Osteocyte (in vitro differentiated cells): ENCODE measurements around the gene MATR3. TPM values are rescaled to one million over a fixed set of nuclear protein-coding genes. Genes with fewer than 3 reads are reported as not detected.
A peak's percentile ranks its signal among the peaks of the same experiment; 100 is the strongest.

Experiments used
- DNase-seq: peaks from one replicate; pipeline ENCODE4 v3.0.0; 2021; ENCODE audit warnings: mixed read lengths; ENCODE audit not compliant: unreplicated experiment; ENCODE audit errors: extremely low spot score
- H3K27ac Mint-ChIP-seq: one replicate; pipeline ENCODE4 v1.8.0; 2021; ENCODE audit warnings: mild to moderate bottlenecking, mixed read lengths; ENCODE audit not compliant: unreplicated experiment
- H3K27me3 Mint-ChIP-seq: one replicate; pipeline ENCODE4 v1.8.0; 2021; ENCODE audit warnings: mixed read lengths; ENCODE audit not compliant: unreplicated experiment
- H3K36me3 Mint-ChIP-seq: one replicate; pipeline ENCODE4 v1.8.0; 2021; ENCODE audit warnings: mixed read lengths; ENCODE audit not compliant: unreplicated experiment
- H3K4me1 Mint-ChIP-seq: one replicate; pipeline ENCODE4 v1.8.0; 2021; ENCODE audit warnings: mixed read lengths; ENCODE audit not compliant: unreplicated experiment
- H3K4me3 Mint-ChIP-seq: one replicate; pipeline ENCODE4 v1.8.0; 2021; ENCODE audit warnings: mild to moderate bottlenecking, moderate library complexity, mixed read lengths; ENCODE audit not compliant: unreplicated experiment
- H3K9me3 Mint-ChIP-seq: one replicate; pipeline ENCODE4 v1.8.0; 2021; ENCODE audit warnings: mixed read lengths; ENCODE audit not compliant: unreplicated experiment
- CTCF ChIP-seq: fragments of 200-600 bp; sonication (generic); IDR thresholded peaks from 2 replicates; pipeline ENCODE4 v1.5.0; 2021; ENCODE audit warnings: antibody characterized with exemption, mild to moderate bottlenecking, moderate library complexity
- total RNA-seq: library from RNA; stranded (reverse); gene quantifications from 2 replicates; pipeline ENCODE4 v1.2.1, GENCODE V29; 2021

MATR3 gene
- total RNA-seq, 1 donor from 2014 or later: 218 TPM

DNA sequence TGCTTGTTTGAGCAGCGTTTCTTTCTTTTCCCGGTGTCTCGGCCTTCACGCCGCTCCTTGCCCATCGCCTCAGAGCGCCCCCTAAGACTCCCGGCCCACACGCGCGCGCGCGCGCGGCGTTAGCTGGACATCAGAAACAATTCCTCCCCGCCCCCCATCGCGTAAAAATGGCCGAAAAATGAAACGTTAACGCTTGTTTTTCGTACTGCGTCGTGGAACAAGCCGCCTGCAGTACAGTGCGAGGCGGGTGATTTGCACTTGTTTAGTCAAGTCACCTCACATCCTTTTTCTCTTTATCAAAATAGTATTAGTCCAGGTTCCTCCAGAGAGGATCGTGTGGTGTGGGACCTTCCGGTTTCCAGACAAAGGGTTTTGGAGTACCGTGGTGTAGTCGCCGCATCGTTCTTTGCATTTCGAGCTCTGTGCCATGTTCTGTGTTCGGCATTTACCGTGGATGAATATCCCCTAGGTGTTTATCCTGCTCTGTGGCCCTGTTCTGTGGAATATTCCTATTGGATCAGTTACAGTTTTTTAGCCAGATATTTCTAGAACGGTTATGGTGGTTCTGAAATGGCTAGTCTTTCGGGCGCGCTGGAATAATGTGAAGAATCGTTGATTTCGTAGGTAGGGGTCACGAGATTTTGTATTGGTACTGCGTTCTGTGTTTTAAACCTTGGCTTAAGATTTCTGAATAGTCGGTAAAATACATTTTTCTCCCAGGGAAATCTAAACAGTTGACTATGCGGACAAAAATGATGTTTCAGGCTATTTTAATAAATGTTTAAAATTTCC is 1.0 kb downstream of the MATR3 start:
- peaks cover 44% of the 10 kb centered on the region for H3K4me1 Mint-ChIP-seq
- peak; percentile 92 for DNase-seq
- H3K36me3 Mint-ChIP-seq: no peaks in the 10 kb centered on the region

DNA sequence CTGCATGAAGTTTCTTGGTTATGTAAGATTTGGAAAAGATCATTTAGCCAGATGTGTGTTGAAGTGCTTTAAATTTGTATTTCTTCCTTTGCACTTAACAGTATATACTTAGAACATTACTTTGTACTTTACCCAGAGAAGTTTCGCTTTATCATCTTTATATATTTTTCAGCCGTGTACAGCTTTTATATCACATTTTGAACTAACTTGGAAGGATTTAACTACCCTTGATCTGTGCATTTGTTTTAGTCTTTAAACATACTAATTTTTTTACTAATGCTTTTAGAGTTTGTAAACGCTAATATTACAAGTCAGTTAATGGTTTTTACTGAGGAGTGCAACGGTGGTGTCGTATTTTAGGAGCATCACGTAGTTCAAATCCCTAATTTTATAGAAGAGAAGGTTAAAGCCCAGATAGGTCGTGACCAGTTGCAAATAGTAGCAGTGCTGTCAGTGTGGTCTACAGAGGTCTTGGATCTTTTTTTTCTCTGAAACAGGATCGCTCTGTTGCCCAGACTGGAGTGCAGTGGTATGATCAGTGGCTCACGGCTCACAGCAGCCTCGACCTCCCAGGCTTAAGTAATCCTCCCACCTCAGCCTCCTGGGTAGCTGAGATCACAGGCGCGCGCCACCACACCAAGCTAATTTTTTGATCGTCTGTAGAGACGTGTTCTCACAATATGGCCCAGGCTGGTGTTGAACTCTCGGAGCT is 2.0 kb downstream of the MATR3 start:
- no peaks in the 10 kb centered on the region for H3K36me3 Mint-ChIP-seq
- H3K4me1 Mint-ChIP-seq: peaks cover 46% of the 10 kb centered on the region
- no peaks in the 10 kb centered on the region for H3K27me3 Mint-ChIP-seq
- no peak for DNase-seq
- TF ChIP-seq CTCF: no peak
- H3K27ac Mint-ChIP-seq: peak overlapping the region; percentile 99
- peak overlapping the region; percentile 97 for H3K4me3 Mint-ChIP-seq
- H3K9me3 Mint-ChIP-seq: no peaks in the 10 kb centered on the region

More for the DNA sequence above, 1.0 kb downstream of the MATR3 start:
- Mint-ChIP-seq H3K4me3 (peak overlapping the region; percentile 97), H3K27me3 (no peaks in the 10 kb centered on the region), H3K27ac (peak overlapping the region; percentile 99), H3K9me3 (no peaks in the 10 kb centered on the region)
- peak; percentile 51 for TF ChIP-seq CTCF

DNA sequence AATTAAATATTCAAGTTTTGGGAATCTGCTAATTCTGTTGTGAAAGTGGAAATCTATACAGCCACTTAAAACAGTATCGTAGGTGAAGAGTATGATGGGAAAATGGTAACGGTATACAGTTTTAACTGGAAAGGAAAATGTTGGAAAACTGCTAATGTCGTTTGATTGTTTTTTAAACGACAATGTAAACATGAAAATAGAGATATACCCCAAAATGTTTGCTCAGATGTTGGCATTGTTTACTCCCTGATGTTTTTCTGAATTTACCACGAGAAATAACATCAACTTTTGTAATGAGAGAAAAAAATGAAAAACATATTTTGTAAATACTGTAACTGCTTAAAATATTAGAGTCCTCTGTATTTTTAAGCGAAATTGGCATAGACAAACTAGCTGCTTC is 2.7 kb downstream of the MATR3 start:
- Mint-ChIP-seq H3K27ac (no peak overlapping the region), H3K27me3 (no peaks in the 10 kb centered on the region), H3K4me1 (peaks cover 46% of the 10 kb centered on the region), H3K4me3 (peak overlapping the region; percentile 26), H3K36me3 (no peaks in the 10 kb centered on the region), H3K9me3 (no peaks in the 10 kb centered on the region)
- TF ChIP-seq CTCF: no peak
- no peak for DNase-seq

- H3K4me3 Mint-ChIP-seq: peak overlapping the region; percentile 40
- H3K36me3 Mint-ChIP-seq: no peaks in the 10 kb centered on the region
- peak overlapping the region; percentile 41 for H3K27ac Mint-ChIP-seq
These were observed 3.4 kb downstream of the MATR3 start for GRCh38 chr5:139296862-139297326.

More at GRCh38 chr5:139296862-139297326, 3.4 kb downstream of the MATR3 start:
- no peak for TF ChIP-seq CTCF
- DNase-seq: no peak
- H3K9me3 Mint-ChIP-seq: no peaks in the 10 kb centered on the region
- H3K27me3 Mint-ChIP-seq: no peaks in the 10 kb centered on the region
- peaks cover 51% of the 10 kb centered on the region for H3K4me1 Mint-ChIP-seq
